Measurements from ENCODE around the gene CXorf38.

The CXorf38 gene

DNA sequence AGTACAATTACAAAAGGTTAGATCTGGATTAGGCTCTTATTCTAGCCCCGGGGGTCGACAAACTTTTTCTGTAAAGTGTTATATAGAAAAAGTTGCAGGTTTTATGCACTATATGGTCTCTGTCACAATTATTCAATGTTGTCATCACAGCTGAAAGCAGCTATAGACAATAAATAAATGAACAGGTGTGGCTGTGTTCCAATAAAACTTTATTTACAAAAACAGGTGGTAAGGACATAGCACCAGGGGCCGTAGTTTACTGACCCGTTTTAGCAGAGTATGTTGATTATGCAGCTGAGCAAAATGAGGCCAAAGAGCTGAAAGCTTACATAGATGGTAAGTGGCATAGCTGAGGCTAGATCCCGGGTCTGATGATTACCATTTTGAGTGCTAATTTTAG, 13.0 kb upstream of the CXorf38 start:
- no peak for ATAC-seq

DNA sequence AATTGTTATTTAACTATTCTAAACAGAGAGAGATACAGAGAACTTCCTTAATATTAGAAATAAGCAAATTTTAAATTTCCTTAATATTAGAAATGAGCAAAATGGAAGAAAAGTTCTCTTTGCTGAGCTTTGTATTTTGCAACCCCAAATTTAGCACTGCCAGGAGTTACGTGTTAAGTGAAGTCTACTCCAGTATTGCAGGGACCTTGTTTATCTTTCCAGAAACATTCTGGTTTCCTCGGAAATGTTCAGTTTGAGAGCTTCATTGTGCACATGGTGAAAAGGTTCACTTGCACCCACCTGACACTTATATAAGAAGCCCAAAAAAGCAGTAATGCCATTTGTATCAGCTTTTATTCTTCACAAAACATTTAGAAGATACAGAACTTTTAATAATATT, 6.2 kb upstream of the CXorf38 start:
- no peak for ATAC-seq
- TF ChIP-seq, protein P1, sequence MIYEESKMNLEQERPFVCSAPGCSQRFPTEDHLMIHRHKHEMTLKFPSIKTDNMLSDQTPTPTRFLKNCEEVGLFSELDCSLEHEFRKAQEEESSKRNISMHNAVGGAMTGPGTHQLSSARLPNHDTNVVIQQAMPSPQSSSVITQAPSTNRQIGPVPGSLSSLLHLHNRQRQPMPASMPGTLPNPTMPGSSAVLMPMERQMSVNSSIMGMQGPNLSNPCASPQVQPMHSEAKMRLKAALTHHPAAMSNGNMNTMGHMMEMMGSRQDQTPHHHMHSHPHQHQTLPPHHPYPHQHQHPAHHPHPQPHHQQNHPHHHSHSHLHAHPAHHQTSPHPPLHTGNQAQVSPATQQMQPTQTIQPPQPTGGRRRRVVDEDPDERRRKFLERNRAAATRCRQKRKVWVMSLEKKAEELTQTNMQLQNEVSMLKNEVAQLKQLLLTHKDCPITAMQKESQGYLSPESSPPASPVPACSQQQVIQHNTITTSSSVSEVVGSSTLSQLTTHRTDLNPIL (CRISPR knock-in tag; IDR thresholded peaks at IDR 0.05; ENCODE audit: low read depth) = no peak
- TF ChIP-seq ZFP3 (CRISPR knock-in tag; IDR thresholded peaks at IDR 0.05) (no peak), GLIS3 (CRISPR knock-in tag; IDR thresholded peaks at IDR 0.05) (no peak), RARB (CRISPR knock-in tag; IDR thresholded peaks at IDR 0.05) (no peak), SNAI2 (CRISPR knock-in tag; IDR thresholded peaks at IDR 0.05) (no peak), TOX (CRISPR knock-in tag; IDR thresholded peaks at IDR 0.05; ENCODE audit: borderline replicate concordance) (no peak), OSR1 (CRISPR knock-in tag; IDR thresholded peaks at IDR 0.05) (no peak), ISL1 (CRISPR knock-in tag; IDR thresholded peaks at IDR 0.05) (no peak), ESRRG (CRISPR knock-in tag; IDR thresholded peaks at IDR 0.05) (no peak), ZNF70 (CRISPR knock-in tag; IDR thresholded peaks at IDR 0.05) (no peak), ZNF565 (CRISPR knock-in tag; conservative IDR thresholded peaks at IDR 0.05; ENCODE audit: low read depth) (no peak), PPARA (CRISPR knock-in tag; IDR thresholded peaks at IDR 0.05; ENCODE audit: borderline replicate concordance) (no peak)
- TF ChIP-seq, protein P2, sequence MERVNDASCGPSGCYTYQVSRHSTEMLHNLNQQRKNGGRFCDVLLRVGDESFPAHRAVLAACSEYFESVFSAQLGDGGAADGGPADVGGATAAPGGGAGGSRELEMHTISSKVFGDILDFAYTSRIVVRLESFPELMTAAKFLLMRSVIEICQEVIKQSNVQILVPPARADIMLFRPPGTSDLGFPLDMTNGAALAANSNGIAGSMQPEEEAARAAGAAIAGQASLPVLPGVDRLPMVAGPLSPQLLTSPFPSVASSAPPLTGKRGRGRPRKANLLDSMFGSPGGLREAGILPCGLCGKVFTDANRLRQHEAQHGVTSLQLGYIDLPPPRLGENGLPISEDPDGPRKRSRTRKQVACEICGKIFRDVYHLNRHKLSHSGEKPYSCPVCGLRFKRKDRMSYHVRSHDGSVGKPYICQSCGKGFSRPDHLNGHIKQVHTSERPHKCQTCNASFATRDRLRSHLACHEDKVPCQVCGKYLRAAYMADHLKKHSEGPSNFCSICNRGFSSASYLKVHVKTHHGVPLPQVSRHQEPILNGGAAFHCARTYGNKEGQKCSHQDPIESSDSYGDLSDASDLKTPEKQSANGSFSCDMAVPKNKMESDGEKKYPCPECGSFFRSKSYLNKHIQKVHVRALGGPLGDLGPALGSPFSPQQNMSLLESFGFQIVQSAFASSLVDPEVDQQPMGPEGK (CRISPR knock-in tag; IDR thresholded peaks at IDR 0.05; ENCODE audit: borderline replicate concordance) = no peak
- TF ChIP-seq, protein P3, sequence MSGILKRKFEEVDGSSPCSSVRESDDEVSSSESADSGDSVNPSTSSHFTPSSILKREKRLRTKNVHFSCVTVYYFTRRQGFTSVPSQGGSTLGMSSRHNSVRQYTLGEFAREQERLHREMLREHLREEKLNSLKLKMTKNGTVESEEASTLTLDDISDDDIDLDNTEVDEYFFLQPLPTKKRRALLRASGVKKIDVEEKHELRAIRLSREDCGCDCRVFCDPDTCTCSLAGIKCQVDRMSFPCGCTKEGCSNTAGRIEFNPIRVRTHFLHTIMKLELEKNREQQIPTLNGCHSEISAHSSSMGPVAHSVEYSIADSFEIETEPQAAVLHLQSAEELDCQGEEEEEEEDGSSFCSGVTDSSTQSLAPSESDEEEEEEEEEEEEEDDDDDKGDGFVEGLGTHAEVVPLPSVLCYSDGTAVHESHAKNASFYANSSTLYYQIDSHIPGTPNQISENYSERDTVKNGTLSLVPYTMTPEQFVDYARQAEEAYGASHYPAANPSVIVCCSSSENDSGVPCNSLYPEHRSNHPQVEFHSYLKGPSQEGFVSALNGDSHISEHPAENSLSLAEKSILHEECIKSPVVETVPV (CRISPR knock-in tag; IDR thresholded peaks at IDR 0.05) = no peak
- TF ChIP-seq, protein P4, sequence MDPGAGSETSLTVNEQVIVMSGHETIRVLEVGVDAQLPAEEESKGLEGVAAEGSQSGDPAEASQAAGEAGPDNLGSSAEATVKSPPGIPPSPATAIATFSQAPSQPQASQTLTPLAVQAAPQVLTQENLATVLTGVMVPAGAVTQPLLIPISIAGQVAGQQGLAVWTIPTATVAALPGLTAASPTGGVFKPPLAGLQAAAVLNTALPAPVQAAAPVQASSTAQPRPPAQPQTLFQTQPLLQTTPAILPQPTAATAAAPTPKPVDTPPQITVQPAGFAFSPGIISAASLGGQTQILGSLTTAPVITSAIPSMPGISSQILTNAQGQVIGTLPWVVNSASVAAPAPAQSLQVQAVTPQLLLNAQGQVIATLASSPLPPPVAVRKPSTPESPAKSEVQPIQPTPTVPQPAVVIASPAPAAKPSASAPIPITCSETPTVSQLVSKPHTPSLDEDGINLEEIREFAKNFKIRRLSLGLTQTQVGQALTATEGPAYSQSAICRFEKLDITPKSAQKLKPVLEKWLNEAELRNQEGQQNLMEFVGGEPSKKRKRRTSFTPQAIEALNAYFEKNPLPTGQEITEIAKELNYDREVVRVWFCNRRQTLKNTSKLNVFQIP (CRISPR knock-in tag; IDR thresholded peaks at IDR 0.05; ENCODE audit: borderline replicate concordance, low read depth) = no peak

More for the DNA sequence above, 13.0 kb upstream of the CXorf38 start:
- TF ChIP-seq ZNF70 (CRISPR knock-in tag; IDR thresholded peaks at IDR 0.05) (no peak), TOX (CRISPR knock-in tag; IDR thresholded peaks at IDR 0.05; ENCODE audit: borderline replicate concordance) (no peak), OSR1 (CRISPR knock-in tag; IDR thresholded peaks at IDR 0.05) (no peak), GLIS3 (CRISPR knock-in tag; IDR thresholded peaks at IDR 0.05) (no peak), ISL1 (CRISPR knock-in tag; IDR thresholded peaks at IDR 0.05) (no peak), SNAI2 (CRISPR knock-in tag; IDR thresholded peaks at IDR 0.05) (no peak), TCF4 (CRISPR knock-in tag; IDR thresholded peaks at IDR 0.05; ENCODE audit: borderline replicate concordance) (no peak), CSDC2 (CRISPR knock-in tag; IDR thresholded peaks at IDR 0.05) (no peak), ARNTL (CRISPR knock-in tag; IDR thresholded peaks at IDR 0.05; ENCODE audit: borderline replicate concordance, low read depth) (no peak)
- TF ChIP-seq, protein P2 (CRISPR knock-in tag; IDR thresholded peaks at IDR 0.05; ENCODE audit: borderline replicate concordance) = no peak
- TF ChIP-seq, protein P3 (CRISPR knock-in tag; IDR thresholded peaks at IDR 0.05) = no peak

DNA sequence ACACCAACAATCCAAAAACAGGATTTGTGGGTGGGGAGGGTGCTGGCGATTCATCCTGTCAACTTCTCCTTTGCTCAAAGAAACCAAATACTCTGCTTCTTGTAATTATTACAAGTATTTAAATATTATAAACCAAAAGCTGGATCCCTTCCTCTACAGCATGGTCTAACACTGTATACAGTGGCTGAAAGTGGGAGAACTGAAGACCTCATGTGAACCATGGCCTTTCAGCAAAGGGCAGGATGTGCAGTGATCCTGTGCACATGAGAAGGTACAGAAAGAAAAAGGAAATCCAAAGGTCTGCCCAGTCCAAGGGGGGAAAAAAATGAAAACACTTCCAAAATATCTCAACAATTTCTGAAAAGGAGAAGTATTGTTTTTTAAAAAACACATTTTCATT, 5.3 kb upstream of the CXorf38 start:
- TF ChIP-seq SNAI2 (CRISPR knock-in tag; IDR thresholded peaks at IDR 0.05) (no peak), ZFP30 (CRISPR knock-in tag; IDR thresholded peaks at IDR 0.05) (no peak), ZFP3 (CRISPR knock-in tag; IDR thresholded peaks at IDR 0.05) (no peak), ZNF565 (CRISPR knock-in tag; conservative IDR thresholded peaks at IDR 0.05; ENCODE audit: low read depth) (no peak), ZNF8 (CRISPR knock-in tag; IDR thresholded peaks at IDR 0.05) (no peak), TOX (CRISPR knock-in tag; IDR thresholded peaks at IDR 0.05; ENCODE audit: borderline replicate concordance) (no peak), TCF4 (CRISPR knock-in tag; IDR thresholded peaks at IDR 0.05; ENCODE audit: borderline replicate concordance) (no peak), PPARA (CRISPR knock-in tag; IDR thresholded peaks at IDR 0.05; ENCODE audit: borderline replicate concordance) (no peak), RARB (CRISPR knock-in tag; IDR thresholded peaks at IDR 0.05) (no peak), CSDC2 (CRISPR knock-in tag; IDR thresholded peaks at IDR 0.05) (no peak), ISL1 (CRISPR knock-in tag; IDR thresholded peaks at IDR 0.05) (no peak), ZNF70 (CRISPR knock-in tag; IDR thresholded peaks at IDR 0.05) (no peak), GLIS3 (CRISPR knock-in tag; IDR thresholded peaks at IDR 0.05) (no peak), ARNTL (CRISPR knock-in tag; IDR thresholded peaks at IDR 0.05; ENCODE audit: borderline replicate concordance, low read depth) (no peak)
- TF ChIP-seq, protein P3 (CRISPR knock-in tag; IDR thresholded peaks at IDR 0.05) = no peak
- no peak for ATAC-seq
